AG08396 (cell line): ENCODE measurements around the gene XYLT2.
A peak's percentile ranks its signal among the peaks of the same experiment; 100 is the strongest.

Experiments used
- DNase-seq: peaks from one replicate; pipeline ENCODE4 v3.0.0; 2012; ENCODE audit warnings: low spot score, mixed read lengths

XYLT2 gene

DNA sequence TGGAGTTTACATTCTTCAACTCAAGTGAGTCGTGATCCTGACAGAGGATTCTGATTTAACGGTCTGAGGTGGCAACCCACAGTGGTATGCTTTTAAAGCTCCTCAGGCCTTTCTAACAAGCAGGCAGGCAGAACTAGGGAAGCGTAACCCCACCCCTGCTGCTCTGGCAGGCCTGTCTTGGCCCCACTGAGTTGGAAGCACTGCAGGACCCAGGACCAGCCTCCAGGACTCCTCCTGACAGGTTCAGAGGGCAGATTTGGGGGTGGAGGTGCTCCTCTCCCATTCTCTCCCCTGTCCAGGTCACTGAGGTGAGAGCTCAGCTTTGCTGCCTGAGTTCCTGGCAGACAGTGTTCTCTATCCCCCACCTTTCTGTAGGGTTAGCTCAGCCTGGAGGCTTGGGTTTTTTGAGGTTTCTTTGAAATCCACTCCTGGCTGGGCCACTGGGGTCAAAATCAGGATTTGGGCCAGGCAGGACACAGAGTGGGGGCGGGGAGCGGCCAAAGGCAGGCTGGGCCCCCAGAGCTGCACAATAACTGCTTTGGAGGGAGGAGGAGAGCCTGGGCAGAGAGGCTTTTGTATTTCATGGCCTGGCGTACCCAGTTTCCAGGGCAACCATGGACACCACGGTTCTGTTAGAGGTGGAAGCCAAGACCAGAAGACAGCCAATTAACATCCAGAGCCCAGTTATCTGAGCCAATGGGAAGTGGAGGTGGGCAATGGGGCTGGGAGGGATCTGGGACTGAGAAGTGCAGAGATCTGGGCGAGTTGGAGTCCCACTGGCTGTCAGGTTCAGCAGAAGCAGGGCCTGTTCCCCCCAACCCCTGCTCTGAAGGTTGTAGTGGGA, 17.5 kb downstream of the XYLT2 start:
- peak; percentile 71 for DNase-seq

DNA sequence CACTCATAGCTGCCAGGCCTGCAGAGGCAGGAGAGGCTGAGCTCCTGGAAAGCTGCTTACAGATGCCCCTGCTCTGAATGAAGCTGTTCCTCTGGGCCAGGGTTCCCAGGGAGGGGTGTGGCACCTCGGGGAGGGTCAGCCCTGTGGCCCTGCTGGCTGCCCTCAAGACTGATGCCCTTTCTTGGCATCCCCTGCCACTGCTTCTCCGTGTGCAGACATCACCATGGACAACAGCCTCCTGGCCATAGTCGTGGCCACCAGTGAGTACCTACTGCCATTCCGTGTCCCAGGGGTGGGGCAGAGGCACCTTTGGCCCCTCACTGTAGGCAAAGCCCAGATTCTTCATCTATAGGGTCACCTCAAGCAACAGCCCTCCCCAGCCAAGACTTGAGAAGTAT, 18.1 kb downstream of the XYLT2 start:
- no peak for DNase-seq

DNA sequence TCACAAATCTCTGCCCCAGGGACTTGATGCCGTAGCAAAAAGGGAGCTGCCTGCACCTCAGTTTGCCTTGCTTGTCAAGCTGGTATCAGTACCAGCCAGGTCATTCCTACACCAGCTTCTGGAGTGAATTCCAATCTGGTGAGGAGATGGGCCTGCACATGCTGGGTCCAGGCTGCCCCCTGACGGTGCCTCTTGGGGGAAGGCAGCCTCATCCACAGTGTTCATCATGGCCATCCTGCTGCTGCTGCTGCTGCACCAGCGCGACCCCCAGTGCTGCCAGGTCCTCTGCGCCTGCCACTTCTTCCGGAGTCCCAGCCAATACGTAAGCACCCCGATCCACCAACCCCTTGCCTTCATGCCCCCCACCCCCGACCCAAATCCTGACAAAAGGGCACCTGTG, 18.8 kb downstream of the XYLT2 start:
- DNase-seq = peak; percentile 68

DNA sequence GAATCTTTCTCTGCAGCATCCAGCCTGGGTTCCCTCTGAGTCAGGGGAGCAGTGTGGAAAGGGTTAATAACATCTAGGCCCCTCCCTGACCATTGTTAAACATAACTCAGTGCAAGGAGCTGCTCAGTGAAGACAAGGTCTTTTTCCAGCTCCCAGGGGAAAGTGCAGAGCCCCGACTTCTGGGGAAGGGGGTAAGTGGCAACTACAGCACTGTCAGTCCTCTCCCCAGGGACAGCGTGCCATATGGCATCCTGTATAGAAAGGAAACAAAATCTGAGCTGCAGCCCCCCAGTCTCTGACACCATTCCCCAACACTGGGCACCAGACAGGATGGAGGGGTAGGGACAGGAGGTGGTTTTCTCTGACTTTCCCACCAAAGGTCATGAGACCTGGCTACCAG, 19.2 kb downstream of the XYLT2 start:
- DNase-seq = no peak

DNA sequence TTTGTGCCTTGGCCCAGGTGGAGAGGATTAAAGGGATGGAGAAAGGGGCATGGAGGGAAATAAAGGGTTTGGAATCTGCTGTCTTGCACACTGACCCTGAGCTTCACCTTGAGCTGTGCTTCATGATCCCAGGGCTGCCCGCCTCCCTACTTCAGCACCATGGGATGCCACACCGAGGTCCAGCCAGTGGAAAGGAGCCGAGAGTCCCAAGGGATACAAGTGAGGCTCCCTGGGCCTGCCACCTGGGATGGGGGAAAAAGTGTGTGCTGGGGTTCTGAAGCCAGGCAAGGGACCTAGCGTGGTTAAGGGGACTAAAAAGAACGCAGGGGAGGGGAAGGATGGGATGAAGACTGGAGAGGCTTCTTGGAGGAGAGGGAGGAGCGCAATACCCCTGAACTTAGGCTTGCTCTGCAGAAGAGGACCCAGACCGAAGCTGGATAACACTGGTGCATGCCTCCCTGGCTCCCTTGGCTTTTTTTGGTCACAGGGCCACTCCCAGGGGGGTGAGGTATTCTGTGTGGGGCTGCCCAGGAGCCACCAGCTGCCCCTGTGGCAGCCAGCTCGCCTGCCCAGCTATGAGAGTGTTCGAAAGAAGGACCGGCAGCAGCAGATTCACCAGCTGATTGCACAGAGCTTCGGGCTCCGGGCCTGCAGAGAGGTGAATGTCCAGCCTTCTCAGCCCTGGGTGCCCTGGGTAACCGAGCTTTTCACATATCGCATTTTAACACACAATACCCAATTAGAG, 19.9 kb downstream of the XYLT2 start:
- DNase-seq = no peak

DNA sequence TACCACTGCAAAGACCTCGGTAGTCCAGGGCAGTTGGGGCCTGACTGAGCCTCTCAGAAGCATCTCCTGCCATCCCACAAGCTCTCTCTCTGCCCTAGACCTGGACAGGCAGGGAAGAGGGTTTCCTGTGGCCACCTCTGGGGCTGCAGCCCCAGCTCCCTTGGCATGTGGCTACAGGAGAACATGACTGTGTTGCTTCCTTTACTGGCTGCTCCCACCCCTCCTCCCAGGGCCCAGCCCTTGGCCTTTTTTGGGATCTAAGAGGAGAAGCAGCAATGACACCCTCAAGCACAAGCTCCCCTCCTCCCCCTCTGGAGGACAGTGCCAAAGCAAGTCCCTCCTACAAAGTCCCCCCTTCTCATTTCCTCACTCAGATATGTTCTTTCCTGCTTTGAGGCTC, 21.5 kb downstream of the XYLT2 start:
- DNase-seq = no peak

DNA sequence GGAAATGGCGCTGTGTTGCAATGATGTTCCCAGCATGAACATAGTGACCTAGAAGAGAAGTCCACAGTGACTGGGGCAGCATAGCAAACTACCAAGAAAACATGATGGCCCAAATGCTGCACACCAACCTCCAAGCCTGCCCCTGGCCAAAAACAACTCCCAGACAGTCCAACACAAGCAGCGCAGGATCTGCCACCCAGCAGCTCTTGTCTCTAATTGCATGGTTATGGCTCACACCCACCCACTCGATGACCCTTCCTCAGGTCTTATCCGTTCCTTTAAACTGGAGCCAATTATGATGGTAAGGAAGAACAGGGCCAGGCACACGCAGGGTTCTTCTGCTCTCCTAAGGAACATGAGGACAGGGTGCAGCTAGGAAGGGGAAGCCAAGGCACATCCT, 24.1 kb downstream of the XYLT2 start:
- no peak for DNase-seq

DNA sequence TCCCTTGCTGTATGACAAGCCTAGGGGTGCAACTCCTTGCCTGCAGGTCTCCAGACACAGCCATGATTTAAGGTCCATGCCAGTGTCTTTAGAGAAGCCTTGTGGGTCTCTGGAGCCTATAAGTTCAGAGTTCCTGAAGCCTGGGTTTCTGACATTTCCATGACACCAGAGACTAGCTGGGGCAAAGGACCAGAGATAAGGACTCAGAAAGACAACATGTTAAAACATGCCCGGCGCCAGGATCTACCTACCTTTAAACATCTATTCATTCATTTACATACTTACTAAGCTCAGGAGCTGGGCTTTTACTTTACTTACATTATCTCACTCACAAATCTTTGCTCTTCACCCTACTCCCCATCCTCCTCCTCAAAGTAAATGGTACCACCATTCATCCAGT, 25.6 kb downstream of the XYLT2 start:
- DNase-seq = no peak

DNA sequence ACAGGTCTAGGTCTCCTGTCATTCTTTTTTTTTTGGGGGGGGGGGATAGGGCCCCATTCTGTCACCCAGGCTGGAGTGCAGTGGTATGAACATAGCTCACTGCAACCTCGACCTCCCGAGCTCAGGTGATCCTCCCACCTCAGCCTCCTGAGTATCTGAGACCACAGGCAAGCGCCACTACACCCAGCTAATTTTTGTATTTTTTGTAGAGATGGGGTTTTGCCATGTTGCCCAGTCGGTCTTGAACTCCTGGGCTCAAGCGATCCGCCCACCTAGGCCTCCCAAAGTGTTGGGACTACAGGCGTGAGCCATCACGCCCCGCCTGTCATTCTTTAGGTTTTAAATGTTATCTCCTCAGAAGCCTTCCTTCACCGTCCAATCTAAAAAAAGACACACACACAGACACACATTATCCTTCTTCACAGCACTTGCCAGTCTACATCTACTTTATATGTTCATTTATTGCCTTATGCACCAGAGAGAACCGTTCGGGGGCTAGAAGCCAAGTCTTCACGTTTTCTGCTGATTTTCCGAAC, 26.4 kb downstream of the XYLT2 start:
- DNase-seq = no peak

DNA sequence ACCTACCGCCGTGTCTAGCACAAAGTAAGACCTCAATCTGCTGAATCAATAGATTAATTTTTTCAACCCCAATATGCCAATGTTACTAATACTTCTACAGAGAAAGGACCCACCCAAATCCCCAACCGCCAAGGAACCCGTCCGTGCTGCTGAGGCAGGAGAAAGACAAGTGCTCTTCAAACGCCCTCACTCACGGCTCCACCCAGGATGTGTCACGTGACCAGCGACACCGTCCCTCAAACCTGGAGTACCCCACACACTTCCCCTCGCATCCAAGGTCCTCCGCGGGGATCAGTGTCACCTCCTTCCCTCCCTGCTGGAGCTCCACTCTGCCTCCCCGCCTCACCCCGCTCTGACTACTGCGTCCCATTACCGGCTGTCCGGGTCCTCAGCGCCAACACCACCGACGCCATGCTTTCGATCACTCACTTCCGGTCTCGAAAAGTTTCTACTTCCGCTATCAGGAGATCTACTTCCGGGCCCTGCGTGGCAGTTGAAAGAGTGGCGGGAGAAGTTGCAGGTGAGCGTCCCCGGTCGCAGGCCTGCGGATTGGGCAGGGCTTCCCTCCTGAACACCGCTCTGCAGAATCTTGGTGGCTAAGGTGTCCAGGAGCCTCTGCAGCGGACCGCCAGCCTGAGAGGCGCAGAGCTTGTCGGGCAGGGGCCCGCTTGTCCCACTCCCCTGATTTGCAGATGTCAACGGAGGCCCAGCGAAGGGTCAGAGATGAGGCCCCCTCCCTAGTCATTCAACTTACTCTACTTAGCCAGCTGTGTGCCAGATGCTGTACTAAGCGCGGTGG, 27.0 kb downstream of the XYLT2 start, which contains the start of the genes EME1 and MRPL27:
EME1 (plus strand) TSS at position 472 of the 799 bp plus-strand sequence. CDS start 1,980 bp downstream, outside the sequence.
MRPL27 (minus strand) TSS at position 427 of the 799 bp plus-strand sequence; CDS start at position 413, 14 bp downstream.
- peak; percentile 88 for DNase-seq

DNA sequence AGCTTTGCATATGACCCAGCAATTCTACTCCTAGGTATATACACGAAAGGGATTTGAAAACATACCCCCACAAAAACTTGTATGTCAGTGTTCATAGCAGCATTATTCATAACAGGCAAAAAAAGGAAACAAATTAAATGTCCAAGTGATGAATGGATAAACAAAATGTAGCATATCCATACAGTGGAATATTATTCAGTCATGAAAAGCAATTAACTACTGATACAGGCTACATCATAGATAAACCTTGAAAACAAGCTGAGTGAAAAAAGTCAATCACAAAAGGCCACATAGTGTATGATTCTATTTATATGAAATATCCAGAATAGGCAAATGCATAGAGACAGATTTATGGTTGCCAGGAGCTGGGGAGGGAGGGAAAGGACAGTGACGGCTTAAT, 27.8 kb downstream of the XYLT2 start:
- DNase-seq = no peak

DNA sequence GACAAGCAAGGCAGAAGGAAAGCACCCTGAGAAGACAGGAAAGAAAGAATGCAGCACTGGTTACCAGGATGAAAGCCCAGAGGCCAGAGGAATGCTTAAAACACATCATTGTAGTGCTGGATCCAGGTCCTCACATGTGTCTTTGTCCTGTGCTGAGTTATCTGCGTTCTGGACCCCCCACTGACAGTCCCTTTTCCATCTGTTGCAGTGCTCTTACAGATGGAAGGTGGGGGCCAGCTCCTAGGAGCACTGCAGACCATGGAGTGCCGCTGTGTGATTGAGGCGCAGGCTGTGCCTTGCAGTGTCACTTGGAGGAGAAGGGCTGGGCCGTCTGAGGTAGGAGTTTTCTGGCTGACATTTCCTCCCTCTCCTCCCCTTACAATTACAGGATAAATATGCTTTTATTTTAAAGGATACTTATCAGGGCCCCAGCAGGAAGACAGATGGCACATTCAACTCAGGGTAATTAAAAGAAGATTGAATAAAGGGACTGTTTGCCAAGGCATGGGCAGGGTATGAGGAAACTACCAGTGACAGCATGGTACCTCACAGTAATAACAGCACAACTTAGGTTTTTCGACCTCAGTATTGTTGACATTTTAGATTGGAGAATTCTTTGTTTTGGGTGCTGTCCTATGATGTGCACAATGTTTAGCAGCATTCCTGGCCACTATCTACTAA, 30.1 kb downstream of the XYLT2 start:
- no peak for DNase-seq

DNA sequence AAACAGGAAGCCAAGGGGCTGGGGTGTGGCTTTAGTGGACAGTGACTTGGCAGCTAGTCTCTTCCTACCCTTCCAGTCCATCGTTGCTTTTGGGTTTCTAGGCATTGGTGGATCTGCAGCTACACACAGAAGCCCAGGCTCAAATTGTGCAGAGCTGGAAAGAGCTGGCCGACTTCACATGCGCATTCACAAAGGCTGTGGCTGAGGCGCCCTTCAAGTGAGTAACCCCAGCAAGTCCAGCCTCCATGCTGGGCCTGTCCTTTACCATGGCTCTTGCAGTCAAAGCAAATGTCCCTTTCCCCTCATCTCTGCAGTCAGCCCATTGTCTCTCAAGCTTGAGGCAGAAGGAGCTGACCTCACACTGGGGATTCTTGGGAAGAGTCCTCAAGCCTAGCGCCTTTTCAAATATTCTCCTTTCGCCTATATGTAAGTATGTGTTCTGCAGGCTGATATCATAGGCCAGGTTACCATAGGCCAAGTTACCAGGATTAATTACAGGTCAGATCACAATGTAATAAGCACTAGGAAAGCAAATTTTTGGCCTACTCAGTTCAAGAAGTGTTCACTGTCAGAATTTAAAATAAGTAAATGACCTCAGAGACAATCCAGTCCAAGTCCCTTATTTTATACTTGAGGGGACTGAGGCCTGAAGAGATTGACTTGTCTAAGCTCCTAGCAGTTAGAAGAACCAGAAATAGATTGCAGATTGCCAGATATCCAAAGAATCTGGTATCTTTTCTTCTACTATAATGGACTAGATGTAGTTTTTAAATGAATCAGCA, 33.6 kb downstream of the XYLT2 start:
- no peak for DNase-seq

DNA sequence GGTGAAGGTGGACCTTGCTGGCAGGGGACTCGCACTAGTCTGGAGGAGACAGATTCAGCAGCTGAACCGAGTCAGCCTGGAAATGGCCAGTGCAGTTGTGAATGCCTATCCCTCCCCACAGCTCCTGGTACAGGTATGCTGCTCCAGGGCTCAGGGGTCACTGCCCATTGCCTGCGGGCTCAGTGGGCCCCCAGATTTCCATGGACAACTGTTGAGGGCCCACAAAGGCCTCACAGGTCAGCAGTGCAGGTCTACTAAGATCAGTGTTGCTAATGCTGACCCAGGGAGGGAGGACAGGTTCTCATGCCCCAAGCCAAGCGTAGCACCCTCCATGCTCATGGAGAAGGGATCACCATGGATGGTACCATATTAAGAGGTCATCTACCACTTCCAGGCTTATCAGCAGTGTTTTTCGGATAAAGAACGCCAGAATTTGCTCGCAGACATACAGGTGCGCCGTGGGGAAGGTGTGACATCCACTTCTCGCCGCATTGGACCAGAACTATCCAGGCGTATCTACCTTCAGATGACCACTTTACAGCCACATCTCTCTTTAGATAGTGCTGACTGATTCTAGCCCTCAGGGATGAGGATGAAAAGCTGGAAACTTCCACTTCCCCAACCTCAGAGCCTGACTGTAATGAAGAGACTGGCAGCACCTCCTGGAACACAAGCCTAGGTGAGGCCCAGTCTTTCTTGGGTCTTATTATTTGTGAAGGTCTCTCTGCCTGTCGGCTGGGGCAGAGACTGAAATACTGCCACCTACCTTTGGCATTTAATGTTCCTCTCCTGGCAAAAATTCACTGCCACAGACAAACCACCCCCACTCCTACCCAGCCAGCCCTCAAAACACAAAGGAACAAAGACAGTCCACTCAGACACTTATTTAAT, 34.7 kb downstream of the XYLT2 start:
- DNase-seq = no peak

DNA sequence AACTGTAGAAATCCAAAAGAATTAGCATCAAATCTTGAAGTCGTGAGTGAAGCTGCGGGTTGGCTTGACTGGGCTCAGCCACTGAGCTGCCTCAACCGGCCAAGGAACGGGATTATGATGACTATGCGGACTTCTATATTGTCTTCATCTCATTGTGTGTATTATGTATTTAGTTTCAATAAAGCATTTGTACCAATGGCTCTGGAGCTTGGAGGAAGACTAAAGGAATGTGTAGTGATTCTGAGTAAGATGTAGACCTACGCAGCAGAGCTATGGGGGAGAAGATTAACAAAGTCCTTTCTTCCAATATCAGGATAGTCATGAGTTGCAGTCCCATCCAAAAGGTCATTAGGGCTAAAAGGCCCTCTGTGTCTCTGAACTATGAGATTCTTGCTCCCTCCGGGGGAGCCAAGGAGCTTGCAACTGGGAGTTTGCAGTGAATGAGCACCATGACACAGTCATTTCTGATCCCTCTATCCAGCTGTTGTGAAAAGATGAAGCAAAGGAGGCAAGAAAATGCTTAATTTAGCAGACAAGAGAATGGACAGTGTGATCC, 35.4 kb downstream of the XYLT2 start:
- DNase-seq = no peak

DNA sequence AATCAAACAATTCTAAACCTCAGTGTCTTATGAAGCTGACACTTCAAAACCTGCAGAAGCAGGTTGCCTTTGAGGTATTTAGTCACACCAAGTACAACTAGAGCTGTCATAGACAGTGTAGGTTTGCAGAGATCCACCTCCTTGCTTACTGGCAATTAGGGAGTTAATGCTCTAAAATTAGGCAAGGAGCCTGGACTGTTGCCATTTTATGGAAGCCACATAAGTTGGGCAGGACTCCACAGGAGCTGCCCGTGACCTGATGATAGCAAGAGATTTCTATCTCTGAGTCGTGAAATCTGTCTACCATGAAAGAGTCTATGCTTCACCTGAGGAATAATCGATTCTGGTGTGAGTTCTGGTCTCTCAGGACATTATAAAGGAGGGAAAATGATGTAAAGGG, 36.0 kb downstream of the XYLT2 start:
- no peak for DNase-seq

DNA sequence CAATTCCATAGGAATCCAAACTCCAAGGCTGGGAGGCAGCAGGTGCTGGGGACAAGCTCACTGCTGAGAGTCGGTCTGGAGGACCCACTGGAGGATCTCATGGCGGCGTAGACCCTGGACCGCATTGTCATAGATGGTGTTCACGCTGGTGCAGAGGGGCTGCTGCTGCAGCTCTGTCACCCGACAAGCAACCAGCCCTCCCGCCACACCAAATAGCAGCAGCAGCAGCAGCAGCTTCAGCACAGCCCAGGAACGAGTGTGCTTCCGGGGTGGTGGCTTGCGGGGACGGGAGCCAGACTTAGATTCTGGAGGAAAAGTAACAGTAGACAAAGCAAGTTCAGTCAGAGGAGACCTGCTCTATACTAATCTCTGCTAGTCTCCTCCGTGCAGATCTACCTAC, 37.0 kb downstream of the XYLT2 start:
- DNase-seq = no peak

DNA sequence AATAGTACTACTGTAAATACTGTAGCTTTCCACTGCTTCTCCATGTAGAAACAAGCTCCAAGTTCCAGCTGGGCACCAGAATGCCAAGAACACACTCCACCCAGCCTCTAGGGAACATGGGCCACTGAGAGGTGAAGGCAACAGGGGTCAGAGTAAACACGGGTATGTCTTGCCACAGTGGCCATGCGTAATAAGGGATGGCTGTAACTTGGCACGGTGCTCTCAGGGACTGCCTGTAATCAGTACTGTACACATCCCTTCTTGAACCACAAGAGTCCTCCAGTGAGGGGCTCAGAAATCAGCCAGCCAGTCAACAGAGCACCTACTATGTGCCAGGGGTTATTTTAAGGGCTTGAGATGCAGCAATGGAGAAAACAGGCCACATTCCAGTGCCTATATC, 40.6 kb downstream of the XYLT2 start:
- DNase-seq = no peak

DNA sequence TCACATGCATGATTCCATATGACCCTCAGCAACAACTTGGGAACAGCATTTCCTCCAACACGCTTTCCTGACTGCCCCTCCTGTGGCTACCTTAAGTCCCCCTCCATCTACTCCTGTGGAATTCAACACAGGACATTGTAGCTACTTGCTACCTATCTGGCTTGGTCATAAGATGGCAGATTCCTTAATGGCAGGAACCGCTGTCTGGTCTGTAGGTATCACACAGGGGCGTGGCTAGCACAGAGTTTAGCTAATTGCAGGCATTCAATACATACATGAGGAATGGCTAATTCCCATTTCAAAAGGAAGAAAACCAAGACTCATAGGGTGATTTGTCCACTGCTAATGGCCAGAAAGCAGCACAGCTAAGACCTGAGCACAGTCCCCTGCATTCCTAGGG, 42.8 kb downstream of the XYLT2 start:
- no peak for DNase-seq
